Endothelial cell (in vitro differentiated cells): ENCODE results near the gene SEZ6. TPM values are rescaled to one million over a fixed set of nuclear protein-coding genes. Genes with fewer than 3 reads are reported as not detected.

Experiments used
- DNase-seq: peaks from one replicate; pipeline ENCODE4 v3.0.0; 2021; ENCODE audit warnings: low spot score
- H3K27ac Mint-ChIP-seq: one replicate; pipeline ENCODE4 v1.8.0; 2021; ENCODE audit warnings: mixed read lengths, inconsistent platforms; ENCODE audit not compliant: unreplicated experiment
- H3K27me3 Mint-ChIP-seq: one replicate; pipeline ENCODE4 v1.8.0; 2021; ENCODE audit warnings: mild to moderate bottlenecking, moderate library complexity, mixed read lengths, inconsistent platforms; ENCODE audit not compliant: unreplicated experiment
- H3K36me3 Mint-ChIP-seq: one replicate; pipeline ENCODE4 v1.8.0; 2021; ENCODE audit warnings: mild to moderate bottlenecking, low read depth, mixed read lengths, inconsistent platforms; ENCODE audit not compliant: unreplicated experiment
- H3K4me1 Mint-ChIP-seq: one replicate; pipeline ENCODE4 v1.8.0; 2021; ENCODE audit warnings: mild to moderate bottlenecking, mixed read lengths, inconsistent platforms; ENCODE audit not compliant: unreplicated experiment
- H3K4me3 Mint-ChIP-seq: one replicate; pipeline ENCODE4 v1.8.0; 2021; ENCODE audit warnings: mild to moderate bottlenecking, mixed read lengths, inconsistent platforms; ENCODE audit not compliant: unreplicated experiment
- H3K9me3 Mint-ChIP-seq: one replicate; pipeline ENCODE4 v1.8.0; 2021; ENCODE audit warnings: mixed read lengths, inconsistent platforms; ENCODE audit not compliant: unreplicated experiment
- CTCF ChIP-seq: fragments of 200-600 bp; sonication (generic); IDR thresholded peaks from one replicate; pipeline ENCODE4 v1.5.0; 2021; ENCODE audit warnings: antibody characterized with exemption; ENCODE audit not compliant: unreplicated experiment
- long read RNA-seq: library from polyadenylated mRNA; unstranded; transcript quantifications from one replicate; pipeline ENCODE4 v2.0.0, GENCODE V29; 2020; ENCODE audit not compliant: unreplicated experiment
- total RNA-seq: library from RNA; stranded (reverse); fragmentation: NEBNext Ultra II Directional; extraction: Animal tissue kit (Norgen Biotek cat#: 25700); gene quantifications from one replicate; pipeline ENCODE4 v1.2.1, GENCODE V29; 2021; ENCODE audit not compliant: unreplicated experiment

Gene SEZ6
- total RNA-seq: 0.10 TPM
- long read RNA-seq: 0 reads

- Mint-ChIP-seq H3K4me3 (no peak within 1 kb of the TSS), H3K27ac (no peak within 1 kb of the TSS), H3K9me3 (no peaks in the 10 kb centered on the region), H3K36me3 (no peaks in the 10 kb centered on the region), H3K4me1 (peaks cover 13% of the 10 kb centered on the region), H3K27me3 (peaks cover 14% of the 10 kb centered on the region)
- TF ChIP-seq CTCF: no peak
- peak; percentile 94 for DNase-seq
Observed at GRCh38 chr17:29005936-29006511, at the start of gene SEZ6. Gene SEZ6, minus strand, starts transcription at chr17:29006033. Its CDS starts 164 bp downstream, at chr17:29005869.

GRCh38 chr17:29054835-29055234 is 49.0 kb upstream of the SEZ6 start:
- H3K9me3 Mint-ChIP-seq: no peaks in the 10 kb centered on the region
- no peak overlapping the region for H3K27ac Mint-ChIP-seq
- TF ChIP-seq CTCF: no peak
- H3K36me3 Mint-ChIP-seq: no peaks in the 10 kb centered on the region
- no peak overlapping the region for H3K4me3 Mint-ChIP-seq
- DNase-seq: no peak
- H3K27me3 Mint-ChIP-seq: peaks cover 11% of the 10 kb centered on the region
- peaks cover 3% of the 10 kb centered on the region for H3K4me1 Mint-ChIP-seq

DNA sequence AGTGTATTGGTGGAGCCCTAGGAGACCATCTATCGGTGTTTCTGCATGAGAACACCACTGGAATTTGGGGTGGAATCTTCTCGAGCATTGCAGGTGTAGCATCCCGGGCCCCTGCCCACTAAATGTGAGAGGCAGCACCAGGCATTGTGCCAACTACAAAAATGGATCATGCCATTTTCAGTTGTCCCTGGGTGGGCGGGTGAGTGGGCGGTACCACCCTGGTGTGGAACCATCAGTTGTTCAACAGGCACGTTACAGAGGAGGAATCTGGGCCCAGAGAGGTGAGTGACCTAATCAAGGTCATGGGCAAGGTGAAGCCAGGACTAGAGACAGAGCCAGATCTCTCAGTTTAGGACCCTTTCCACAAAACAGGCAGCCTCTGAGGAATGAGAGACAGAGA is 45.9 kb upstream of the SEZ6 start:
- peaks cover 8% of the 10 kb centered on the region for H3K4me1 Mint-ChIP-seq
- DNase-seq: no peak
- no peak overlapping the region for H3K27ac Mint-ChIP-seq
- H3K9me3 Mint-ChIP-seq: no peaks in the 10 kb centered on the region
- no peak overlapping the region for H3K4me3 Mint-ChIP-seq
- peaks cover 9% of the 10 kb centered on the region for H3K27me3 Mint-ChIP-seq
- TF ChIP-seq CTCF: no peak
- no peaks in the 10 kb centered on the region for H3K36me3 Mint-ChIP-seq

GRCh38 chr17:29051194-29051593 is 45.4 kb upstream of the SEZ6 start:
- peaks cover 8% of the 10 kb centered on the region for H3K27me3 Mint-ChIP-seq
- no peak overlapping the region for H3K4me3 Mint-ChIP-seq
- TF ChIP-seq CTCF: no peak
- DNase-seq: no peak
- H3K27ac Mint-ChIP-seq: no peak overlapping the region
- peaks cover 8% of the 10 kb centered on the region for H3K4me1 Mint-ChIP-seq
- no peaks in the 10 kb centered on the region for H3K9me3 Mint-ChIP-seq
- no peaks in the 10 kb centered on the region for H3K36me3 Mint-ChIP-seq

- no peak overlapping the region for H3K4me3 Mint-ChIP-seq
- H3K27me3 Mint-ChIP-seq: peaks cover 6% of the 10 kb centered on the region
- TF ChIP-seq CTCF: no peak
- no peak overlapping the region for H3K27ac Mint-ChIP-seq
- peaks cover 9% of the 10 kb centered on the region for H3K4me1 Mint-ChIP-seq
- no peak for DNase-seq
- H3K36me3 Mint-ChIP-seq: no peaks in the 10 kb centered on the region
- H3K9me3 Mint-ChIP-seq: no peaks in the 10 kb centered on the region
Observed at GRCh38 chr17:29050176-29050575, 44.3 kb upstream of the SEZ6 start.
